HCT116 (cell line): ENCODE data around the gene FBN1. TPM values are rescaled to one million over a fixed set of nuclear protein-coding genes. Genes with fewer than 3 reads are reported as not detected.

Experiments used
- ATAC-seq: fragments of 200-7000 bp; cut with Tn5 transposase; 2 replicates; pipeline ENCODE4 v1.9.1; 2020; ENCODE audit warnings: mild to moderate bottlenecking, moderate library complexity
- BruUV-seq: library from RNA; stranded (reverse); fragments of 400-500 nt; replicated peaks from 2 replicates; lab custom pipeline; 2021; lab: Mats Ljungman, UMichigan
- CTCF ChIA-PET: fragments of 300-600 bp; sonication (Branson Sonifier 250); formaldehyde crosslinking; loops from one replicate; lab custom pipeline; 2021; ENCODE audit warnings: antibody characterized with exemption; lab: Charles Lee
- POLR2A ChIA-PET: fragments of 300-600, 350-600 bp; sonication (Branson Sonifier 250); formaldehyde crosslinking; loops from one replicate; lab custom pipeline; 2021; ENCODE audit warnings: antibody characterized with exemption; lab: Charles Lee
- RAD21 ChIA-PET, 2 experiments: fragments of 300-600 bp; sonication (Branson Sonifier 250); formaldehyde crosslinking; loops; one replicate each; lab custom pipeline; 2023; ENCODE audit warnings: low total read pairs in 2 of 2; ENCODE audit not compliant: uncharacterized antibody in 2 of 2, unreplicated experiment in 2 of 2, low non-redundant PET in 1 of 2; lab: Charles Lee
- DNase-seq: peaks from one replicate; pipeline ENCODE4 v3.0.0-alpha.2; 2010; ENCODE audit warnings: low read depth, low spot score
- H2AFZ ChIP-seq: fragments of 200-600 bp; shearing (Covaris generic), sonication (generic); 2 replicates; pipeline ENCODE4 v1.6.1; 2017; ENCODE audit warnings: low read depth, mixed run types, mixed read lengths, antibody characterized with exemption, low read length; ENCODE audit not compliant: poor library complexity, severe bottlenecking
- H3K27ac ChIP-seq: 2 replicates; pipeline ENCODE4 v1.5.1; 2012; ENCODE audit warnings: low read depth, low read length
- H3K27me3 ChIP-seq: fragments of 200-600 bp; sonication (generic); 2 replicates; pipeline ENCODE4 v1.6.1; 2016; ENCODE audit warnings: mixed run types, low read length, mixed read lengths; ENCODE audit not compliant: insufficient read depth
- H3K36me3 ChIP-seq, 2 experiments: fragments of 200-500 bp in 1 of 2; fragments of 200-600 bp in 1 of 2; sonication (Bioruptor generic) in 1 of 2; sonication (generic) in 1 of 2; 2 replicates each; pipeline versions ENCODE4 v1.5.1 to v1.6.1; 2014 to 2016; ENCODE audit warnings: low read length in 2 of 2, inconsistent platforms in 1 of 2, mixed read lengths in 1 of 2, mixed run types in 1 of 2; ENCODE audit not compliant: insufficient read depth in 2 of 2, control insufficient read depth in 1 of 2
- H3K4me1 ChIP-seq, 2 experiments: fragments of 200-600 bp in 1 of 2; sonication (generic) in 1 of 2; 2 replicates each; pipeline versions ENCODE4 v1.5.1 to v1.6.1; 2012 to 2017; ENCODE audit warnings: low read length in 2 of 2, inconsistent platforms in 1 of 2, mild to moderate bottlenecking in 1 of 2, mixed read lengths in 1 of 2, mixed run types in 1 of 2, moderate library complexity in 1 of 2; ENCODE audit not compliant: insufficient read depth in 2 of 2, control insufficient read depth in 1 of 2
- H3K4me2 ChIP-seq: fragments of 200-600 bp; sonication (generic); 2 replicates; pipeline ENCODE4 v1.6.1; 2017; ENCODE audit warnings: mixed run types, low read length, mixed read lengths
- H3K4me3 ChIP-seq, 2 experiments: fragments of 200-600 bp in 1 of 2; sonication (generic) in 1 of 2; replicated peaks in 1 of 2; 2 replicates each; pipeline ENCODE4 v1.5.1; 2011 to 2016; ENCODE audit warnings: low read length in 2 of 2, control low read depth in 1 of 2, low read depth in 1 of 2, mild to moderate bottlenecking in 1 of 2, mixed read lengths in 1 of 2, mixed run types in 1 of 2
- H3K79me2 ChIP-seq: fragments of 200-600 bp; sonication (generic); 2 replicates; pipeline ENCODE4 v1.6.1; 2017; ENCODE audit warnings: mild to moderate bottlenecking, mixed run types, low read length, moderate library complexity, mixed read lengths; ENCODE audit not compliant: insufficient read depth
- H3K9ac ChIP-seq: fragments of 200-600 bp; sonication (generic); 2 replicates; pipeline ENCODE4 v1.6.1; 2016; ENCODE audit warnings: low read length, mixed read lengths
- H3K9me2 ChIP-seq: fragments of 200-600 bp; sonication (generic), shearing (Covaris generic); 2 replicates; pipeline ENCODE4 v1.6.1; 2017; ENCODE audit warnings: mixed run types, mild to moderate bottlenecking, moderate library complexity; ENCODE audit not compliant: insufficient read depth
- H3K9me3 ChIP-seq, 2 experiments: fragments of 200-500 bp in 1 of 2; fragments of 200-600 bp in 1 of 2; sonication (Bioruptor generic) in 1 of 2; sonication (generic) in 1 of 2; 2 replicates each; pipeline ENCODE4 v1.6.1; 2014 to 2017; ENCODE audit warnings: low read length in 2 of 2, mixed read lengths in 2 of 2, inconsistent platforms in 1 of 2, low read depth in 1 of 2, mild to moderate bottlenecking in 1 of 2, mixed run types in 1 of 2, moderate library complexity in 1 of 2; ENCODE audit not compliant: control insufficient read depth in 1 of 2, insufficient read depth in 1 of 2
- H4K20me1 ChIP-seq: fragments of 200-600 bp; sonication (generic), shearing (Covaris generic); 2 replicates; pipeline ENCODE4 v1.6.1; 2017; ENCODE audit warnings: mixed run types, mild to moderate bottlenecking, moderate library complexity; ENCODE audit not compliant: insufficient read depth
- CBX3 ChIP-seq: IDR thresholded peaks from 2 replicates; pipeline ENCODE4 v1.6.1; 2012; ENCODE audit warnings: low read depth
- intact Hi-C: fragments of 100-400 bp; cut with micrococcal nuclease; formaldehyde crosslinking; loops from 2 replicates; pipeline ENCODE4 v1.10.0; 2022
- total RNA-seq: library from RNA; stranded (reverse); gene quantifications from one replicate; pipeline ENCODE4 v1.2.1, GENCODE V29; 2021; ENCODE audit not compliant: unreplicated experiment
- TF ChIP-seq, protein P1 (sequence below): IDR thresholded peaks from 2 replicates; pipeline ENCODE4 v1.6.1; 2011; ENCODE audit warnings: mild to moderate bottlenecking, low read length, moderate library complexity; ENCODE audit not compliant: insufficient replicate concordance; ENCODE audit errors: extremely low read depth
- TF ChIP-seq, protein P2 (sequence below), 3 experiments: fragments of 200-600 bp in 1 of 3; sonication (generic) in 1 of 3; IDR thresholded peaks in 2 of 3; conservative IDR thresholded peaks in 1 of 3; 2 replicates each; pipeline ENCODE4 v1.5.1; 2012 to 2017; ENCODE audit warnings: low read depth in 2 of 3, low read length in 2 of 3, antibody characterized with exemption in 1 of 3, borderline replicate concordance in 1 of 3, control low read depth in 1 of 3, mild to moderate bottlenecking in 1 of 3, mixed read lengths in 1 of 3, mixed run types in 1 of 3, moderate library complexity in 1 of 3; ENCODE audit not compliant: insufficient read depth in 1 of 3

Gene FBN1
- total RNA-seq, 1 experiment from 2014 or later = 1.7 TPM

DNA sequence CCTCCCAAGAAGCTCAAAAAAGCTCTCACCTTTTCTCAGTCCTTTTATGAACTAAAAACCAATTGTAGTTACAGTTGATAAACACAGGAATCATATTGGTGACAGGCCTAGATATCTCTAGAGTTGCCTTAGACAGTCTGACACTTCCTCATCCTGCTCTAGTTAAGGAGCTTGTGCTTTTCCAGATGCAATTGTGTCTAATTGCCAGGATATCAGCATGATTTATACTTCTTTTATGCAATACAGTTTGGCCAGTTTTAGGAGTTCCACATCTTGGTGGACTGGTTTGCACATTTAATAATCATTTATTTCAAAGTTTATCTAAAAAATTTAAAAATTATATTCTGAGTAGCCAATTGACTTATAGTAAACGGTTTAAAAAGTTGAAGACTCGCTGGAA is 218.6 kb downstream of the FBN1 start:
- intact Hi-C loops = no loop called here
- CTCF ChIA-PET = no interaction called here

More for the DNA sequence above, 218.6 kb downstream of the FBN1 start:
- H3K9me3 ChIP-seq = no peaks in the 10 kb centered on the region
- H3K27me3 ChIP-seq = no peaks in the 10 kb centered on the region
- no peaks in the 10 kb centered on the region for H4K20me1 ChIP-seq
- no peaks in the 10 kb centered on the region for H3K79me2 ChIP-seq
- H3K27ac ChIP-seq = no peak overlapping the region
- H3K4me3 ChIP-seq = no peak overlapping the region
- H3K4me2 ChIP-seq = peak overlapping the region; percentile 63
- POLR2A ChIA-PET = no interaction called here
- RAD21 ChIA-PET = no interaction called here
- TF ChIP-seq, protein P1, sequence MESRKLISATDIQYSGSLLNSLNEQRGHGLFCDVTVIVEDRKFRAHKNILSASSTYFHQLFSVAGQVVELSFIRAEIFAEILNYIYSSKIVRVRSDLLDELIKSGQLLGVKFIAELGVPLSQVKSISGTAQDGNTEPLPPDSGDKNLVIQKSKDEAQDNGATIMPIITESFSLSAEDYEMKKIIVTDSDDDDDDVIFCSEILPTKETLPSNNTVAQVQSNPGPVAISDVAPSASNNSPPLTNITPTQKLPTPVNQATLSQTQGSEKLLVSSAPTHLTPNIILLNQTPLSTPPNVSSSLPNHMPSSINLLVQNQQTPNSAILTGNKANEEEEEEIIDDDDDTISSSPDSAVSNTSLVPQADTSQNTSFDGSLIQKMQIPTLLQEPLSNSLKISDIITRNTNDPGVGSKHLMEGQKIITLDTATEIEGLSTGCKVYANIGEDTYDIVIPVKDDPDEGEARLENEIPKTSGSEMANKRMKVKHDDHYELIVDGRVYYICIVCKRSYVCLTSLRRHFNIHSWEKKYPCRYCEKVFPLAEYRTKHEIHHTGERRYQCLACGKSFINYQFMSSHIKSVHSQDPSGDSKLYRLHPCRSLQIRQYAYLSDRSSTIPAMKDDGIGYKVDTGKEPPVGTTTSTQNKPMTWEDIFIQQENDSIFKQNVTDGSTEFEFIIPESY = no peak
- TF ChIP-seq, protein P2, sequence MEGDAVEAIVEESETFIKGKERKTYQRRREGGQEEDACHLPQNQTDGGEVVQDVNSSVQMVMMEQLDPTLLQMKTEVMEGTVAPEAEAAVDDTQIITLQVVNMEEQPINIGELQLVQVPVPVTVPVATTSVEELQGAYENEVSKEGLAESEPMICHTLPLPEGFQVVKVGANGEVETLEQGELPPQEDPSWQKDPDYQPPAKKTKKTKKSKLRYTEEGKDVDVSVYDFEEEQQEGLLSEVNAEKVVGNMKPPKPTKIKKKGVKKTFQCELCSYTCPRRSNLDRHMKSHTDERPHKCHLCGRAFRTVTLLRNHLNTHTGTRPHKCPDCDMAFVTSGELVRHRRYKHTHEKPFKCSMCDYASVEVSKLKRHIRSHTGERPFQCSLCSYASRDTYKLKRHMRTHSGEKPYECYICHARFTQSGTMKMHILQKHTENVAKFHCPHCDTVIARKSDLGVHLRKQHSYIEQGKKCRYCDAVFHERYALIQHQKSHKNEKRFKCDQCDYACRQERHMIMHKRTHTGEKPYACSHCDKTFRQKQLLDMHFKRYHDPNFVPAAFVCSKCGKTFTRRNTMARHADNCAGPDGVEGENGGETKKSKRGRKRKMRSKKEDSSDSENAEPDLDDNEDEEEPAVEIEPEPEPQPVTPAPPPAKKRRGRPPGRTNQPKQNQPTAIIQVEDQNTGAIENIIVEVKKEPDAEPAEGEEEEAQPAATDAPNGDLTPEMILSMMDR (IDR thresholded peaks at IDR 0.05 in 2 of 3, conservative IDR thresholded peaks at IDR 0.05 in 1 of 3; ENCODE audit: borderline replicate concordance in 1 of 3, insufficient read depth in 1 of 3, low read depth in 2 of 3, low read length in 2 of 3) = no peak
- TF ChIP-seq CBX3 = no peak
- peaks cover 10 to 44% of the 10 kb centered on the region in 2 experiments; a peak in 2 of 4 replicates for H3K4me1 ChIP-seq
- no peak overlapping the region for H2AFZ ChIP-seq
- H3K9me2 ChIP-seq = no peaks in the 10 kb centered on the region; the same call in 1 of the 2 replicates
- H3K36me3 ChIP-seq = no peaks in the 10 kb centered on the region
- no peak overlapping the region for H3K9ac ChIP-seq
- ATAC-seq = no peak
- no peak for DNase-seq
- no TSS peak for BruUV-seq
